ENCODE results near the gene VCAN.

DNA sequence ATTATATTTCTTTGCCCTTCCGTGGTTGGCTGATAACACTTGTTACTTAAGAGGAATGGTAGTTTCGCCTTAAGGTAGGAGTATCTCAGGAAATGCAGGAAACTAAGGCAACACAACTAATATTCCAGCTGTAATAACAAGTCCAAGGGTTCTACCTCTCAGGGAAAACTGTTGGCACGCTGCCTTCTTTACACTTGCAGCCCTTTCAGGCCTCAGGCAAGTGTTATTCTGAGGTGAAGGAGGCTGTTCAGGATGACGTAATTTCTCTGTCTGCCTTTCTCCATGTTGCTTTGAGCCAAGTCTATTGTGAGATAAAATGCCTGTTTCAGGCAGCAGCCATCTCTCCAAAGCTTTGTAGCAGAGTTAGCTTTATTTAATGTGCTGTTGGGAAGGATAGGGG is 38.0 kb downstream of the VCAN start:
- TF ChIP-seq, protein P1, sequence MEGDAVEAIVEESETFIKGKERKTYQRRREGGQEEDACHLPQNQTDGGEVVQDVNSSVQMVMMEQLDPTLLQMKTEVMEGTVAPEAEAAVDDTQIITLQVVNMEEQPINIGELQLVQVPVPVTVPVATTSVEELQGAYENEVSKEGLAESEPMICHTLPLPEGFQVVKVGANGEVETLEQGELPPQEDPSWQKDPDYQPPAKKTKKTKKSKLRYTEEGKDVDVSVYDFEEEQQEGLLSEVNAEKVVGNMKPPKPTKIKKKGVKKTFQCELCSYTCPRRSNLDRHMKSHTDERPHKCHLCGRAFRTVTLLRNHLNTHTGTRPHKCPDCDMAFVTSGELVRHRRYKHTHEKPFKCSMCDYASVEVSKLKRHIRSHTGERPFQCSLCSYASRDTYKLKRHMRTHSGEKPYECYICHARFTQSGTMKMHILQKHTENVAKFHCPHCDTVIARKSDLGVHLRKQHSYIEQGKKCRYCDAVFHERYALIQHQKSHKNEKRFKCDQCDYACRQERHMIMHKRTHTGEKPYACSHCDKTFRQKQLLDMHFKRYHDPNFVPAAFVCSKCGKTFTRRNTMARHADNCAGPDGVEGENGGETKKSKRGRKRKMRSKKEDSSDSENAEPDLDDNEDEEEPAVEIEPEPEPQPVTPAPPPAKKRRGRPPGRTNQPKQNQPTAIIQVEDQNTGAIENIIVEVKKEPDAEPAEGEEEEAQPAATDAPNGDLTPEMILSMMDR (IDR thresholded peaks at IDR 0.05; ENCODE audit: low read depth, low read length), result no peak
- no peak for TF ChIP-seq MYC (IDR thresholded peaks at IDR 0.05; ENCODE audit: low read depth, low read length)
- TF ChIP-seq POLR2A (IDR thresholded peaks at IDR 0.05; ENCODE audit: extremely low read depth, insufficient read length), result no peak
- TF ChIP-seq, protein P2, sequence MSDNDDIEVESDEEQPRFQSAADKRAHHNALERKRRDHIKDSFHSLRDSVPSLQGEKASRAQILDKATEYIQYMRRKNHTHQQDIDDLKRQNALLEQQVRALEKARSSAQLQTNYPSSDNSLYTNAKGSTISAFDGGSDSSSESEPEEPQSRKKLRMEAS (IDR thresholded peaks at IDR 0.05; ENCODE audit: low read depth, low read length), result no peak

Data from NB4 (cell line).